IMR-90 (cell line): ENCODE results near the gene RXRG. TPM values are rescaled to one million over a fixed set of nuclear protein-coding genes. Genes with fewer than 3 reads are reported as not detected.

ENCODE experiments used
- ATAC-seq: fragments of 200-7000 bp; cut with Tn5 transposase; 2 replicates; pipeline ENCODE4 v1.9.1; 2020; ENCODE audit warnings: low read depth, mild to moderate bottlenecking, moderate library complexity
- BruUV-seq: library from RNA; stranded (reverse); fragments of 400-500 nt; replicated peaks from 2 replicates; lab custom pipeline; 2021; lab: Mats Ljungman, UMichigan
- CTCF ChIA-PET: fragments of 300-600 bp; formaldehyde crosslinking; extraction: SDS; loops from one replicate; lab custom pipeline; 2021; ENCODE audit warnings: antibody characterized with exemption; lab: Yijun Ruan, JAX
- POLR2A ChIA-PET: fragments of 300-600 bp; sonication (Branson Sonifier 250); formaldehyde crosslinking; loops from one replicate; lab custom pipeline; 2022; ENCODE audit warnings: antibody characterized with exemption; ENCODE audit not compliant: unreplicated experiment; lab: Charles Lee
- DNase-seq: peaks from one replicate; pipeline ENCODE4 v3.0.0; 2013
- H2AFZ ChIP-seq: replicated peaks from 2 replicates; pipeline ENCODE3; 2013; ENCODE audit warnings: low read length, mild to moderate bottlenecking; ENCODE audit not compliant: poor library complexity
- H2AK5ac ChIP-seq: 2 replicates; pipeline ENCODE4 v1.6.1; 2013; ENCODE audit warnings: low read depth, low read length, inconsistent platforms
- H2AK9ac ChIP-seq: replicated peaks from 2 replicates; pipeline ENCODE3; 2013; ENCODE audit warnings: mild to moderate bottlenecking, low read depth, low read length, moderate library complexity; ENCODE audit not compliant: poor library complexity
- H2BK120ac ChIP-seq: 2 replicates; pipeline ENCODE4 v1.6.1; 2013; ENCODE audit warnings: low read depth, low read length, inconsistent platforms
- H2BK15ac ChIP-seq: 3 replicates; pipeline ENCODE4 v1.6.1; 2013; ENCODE audit warnings: low read depth, low read length, inconsistent platforms
- H2BK20ac ChIP-seq: 2 replicates; pipeline ENCODE4 v1.6.1; 2013; ENCODE audit warnings: low read depth, mild to moderate bottlenecking, inconsistent platforms, low read length, moderate library complexity
- H2BK5ac ChIP-seq: 2 replicates; pipeline ENCODE4 v1.6.1; 2013; ENCODE audit warnings: mild to moderate bottlenecking, low read depth, low read length, inconsistent platforms; ENCODE audit not compliant: poor library complexity, severe bottlenecking
- H3K14ac ChIP-seq: replicated peaks from 2 replicates; pipeline ENCODE4 v1.6.1; 2013; ENCODE audit warnings: low read depth, low read length, inconsistent platforms
- H3K18ac ChIP-seq: 2 replicates; pipeline ENCODE4 v1.6.1; 2013; ENCODE audit warnings: low read depth, low read length, control low read depth
- H3K23ac ChIP-seq: 2 replicates; pipeline ENCODE4 v1.6.1; 2013; ENCODE audit warnings: low read depth, low read length, inconsistent platforms
- H3K27ac ChIP-seq: 2 replicates; pipeline ENCODE4 v1.5.1; 2013; ENCODE audit warnings: mild to moderate bottlenecking, control low read depth, low read length; ENCODE audit not compliant: insufficient read depth
- H3K27me3 ChIP-seq: 2 replicates; pipeline ENCODE4 v1.6.1; 2013; ENCODE audit warnings: low read length; ENCODE audit not compliant: control insufficient read depth, insufficient read depth
- H3K36me3 ChIP-seq: 2 replicates; pipeline ENCODE4 v1.6.1; 2013; ENCODE audit warnings: low read length, mixed read lengths; ENCODE audit not compliant: control insufficient read depth, insufficient read depth
- H3K4ac ChIP-seq: 2 replicates; pipeline ENCODE4 v1.6.1; 2013; ENCODE audit warnings: low read depth, low read length, inconsistent platforms
- H3K4me1 ChIP-seq: 2 replicates; pipeline ENCODE4 v1.6.1; 2013; ENCODE audit warnings: low read length, mixed read lengths; ENCODE audit not compliant: control insufficient read depth, insufficient read depth
- H3K4me2 ChIP-seq: 2 replicates; pipeline ENCODE4 v1.6.1; 2013; ENCODE audit warnings: low read depth, mild to moderate bottlenecking, control low read depth, low read length, moderate library complexity
- H3K4me3 ChIP-seq: 2 replicates; pipeline ENCODE4 v1.5.1; 2013; ENCODE audit warnings: low read depth, mild to moderate bottlenecking, control low read depth, low read length, moderate library complexity; ENCODE audit not compliant: insufficient read depth
- H3K56ac ChIP-seq: 2 replicates; pipeline ENCODE4 v1.6.1; 2013; ENCODE audit warnings: low read length, inconsistent platforms; ENCODE audit not compliant: insufficient read depth; ENCODE audit errors: extremely low read depth
- H3K79me1 ChIP-seq, 2 experiments: 2 replicates each; pipeline ENCODE4 v1.6.1; 2013; ENCODE audit warnings: low read length in 2 of 2, inconsistent platforms in 1 of 2, low read depth in 1 of 2
- H3K9ac ChIP-seq: 2 replicates; pipeline ENCODE4 v1.6.1; 2013; ENCODE audit warnings: low read depth, low read length, control low read depth
- H3K9me1 ChIP-seq: 2 replicates; pipeline ENCODE4 v1.6.1; 2013; ENCODE audit warnings: low read length, inconsistent platforms; ENCODE audit not compliant: insufficient read depth
- H3K9me3 ChIP-seq: 2 replicates; pipeline ENCODE4 v1.6.1; 2013; ENCODE audit warnings: low read length; ENCODE audit not compliant: control insufficient read depth, insufficient read depth
- H4K20me1 ChIP-seq: 2 replicates; pipeline ENCODE4 v1.6.1; 2013; ENCODE audit warnings: low read length, inconsistent platforms; ENCODE audit not compliant: insufficient read depth
- H4K5ac ChIP-seq: 2 replicates; pipeline ENCODE4 v1.6.1; 2013; ENCODE audit warnings: mild to moderate bottlenecking, low read depth, low read length, control low read depth
- H4K8ac ChIP-seq, 2 experiments: 2 replicates each; pipeline ENCODE4 v1.6.1; 2013; ENCODE audit warnings: low read depth in 2 of 2, low read length in 2 of 2, control low read depth in 1 of 2, inconsistent platforms in 1 of 2
- H4K91ac ChIP-seq: 2 replicates; pipeline ENCODE4 v1.6.1; 2013; ENCODE audit warnings: low read depth, low read length, inconsistent platforms; ENCODE audit not compliant: insufficient read depth
- BHLHE40 ChIP-seq: fragments of 150-350 bp; IDR thresholded peaks from 2 replicates; pipeline ENCODE4 v1.6.1; 2016; ENCODE audit warnings: mild to moderate bottlenecking, low read depth, low read length
- CEBPB ChIP-seq: IDR thresholded peaks from 2 replicates; pipeline ENCODE4 v1.6.1; 2012; ENCODE audit warnings: low read depth, low read length, improper control_type of control experiment
- CHD1 ChIP-seq: IDR thresholded peaks from 2 replicates; pipeline ENCODE4 v1.6.1; 2012; ENCODE audit warnings: low read depth, low read length, improper control_type of control experiment
- CTCF ChIP-seq: conservative IDR thresholded peaks from 2 replicates; pipeline ENCODE4 v1.5.1; 2012; ENCODE audit warnings: mild to moderate bottlenecking, low read depth, low read length, improper control_type of control experiment
- ELK1 ChIP-seq: fragments of 150-350 bp; IDR thresholded peaks from 2 replicates; pipeline ENCODE4 v1.6.1; 2016; ENCODE audit warnings: low read depth, mild to moderate bottlenecking, low read length, moderate library complexity, borderline replicate concordance
- FOS ChIP-seq: fragments of 150-350 bp; IDR thresholded peaks from 2 replicates; pipeline ENCODE4 v1.6.1; 2016; ENCODE audit warnings: low read depth, low read length
- MAFK ChIP-seq: IDR thresholded peaks from 2 replicates; pipeline ENCODE4 v1.6.1; 2012; ENCODE audit warnings: low read depth, low read length, improper control_type of control experiment
- MAZ ChIP-seq: IDR thresholded peaks from 2 replicates; pipeline ENCODE4 v1.6.1; 2012; ENCODE audit warnings: low read depth, mild to moderate bottlenecking, low read length, improper control_type of control experiment, moderate library complexity, borderline replicate concordance
- MXI1 ChIP-seq: IDR thresholded peaks from 2 replicates; pipeline ENCODE4 v1.6.1; 2012; ENCODE audit warnings: low read depth, mild to moderate bottlenecking, low read length, moderate library complexity, borderline replicate concordance
- NFE2L2 ChIP-seq: fragments of 150-350 bp; IDR thresholded peaks from 2 replicates; pipeline ENCODE4 v1.6.1; 2016; ENCODE audit warnings: low read depth, mild to moderate bottlenecking, low read length
- POLR2A ChIP-seq: IDR thresholded peaks from 2 replicates; pipeline ENCODE4 v1.6.1; 2012; ENCODE audit warnings: mild to moderate bottlenecking, low read depth, low read length
- RAD21 ChIP-seq: IDR thresholded peaks from 2 replicates; pipeline ENCODE4 v1.6.1; 2012; ENCODE audit warnings: low read length, improper control_type of control experiment
- RCOR1 ChIP-seq: IDR thresholded peaks from 2 replicates; pipeline ENCODE4 v1.6.1; 2012; ENCODE audit warnings: mild to moderate bottlenecking, low read length, improper control_type of control experiment; ENCODE audit not compliant: insufficient replicate concordance
- RFX5 ChIP-seq: IDR thresholded peaks from 2 replicates; pipeline ENCODE4 v1.8.0; 2012; ENCODE audit warnings: low read depth, mild to moderate bottlenecking, low read length, moderate library complexity
- SMC3 ChIP-seq: fragments of 150-350 bp; IDR thresholded peaks from 2 replicates; pipeline ENCODE4 v1.6.1; 2016; ENCODE audit warnings: low read depth, mild to moderate bottlenecking, antibody characterized with exemption, low read length, moderate library complexity
- USF2 ChIP-seq: fragments of 150-350 bp; IDR thresholded peaks from 2 replicates; pipeline ENCODE4 v1.6.1; 2017; ENCODE audit warnings: mild to moderate bottlenecking, antibody characterized with exemption, low read length, low read depth
- WGBS, 2 experiments: methylation state at CpG; one replicate each; pipeline versions ENCODE4 v1.1.5 to v1.1.7; 2013; ENCODE audit warnings: missing lambda C conversion rate in 2 of 2; ENCODE audit not compliant: insufficient read length in 1 of 2; ENCODE audit errors: extremely low coverage in 2 of 2; 5-methylcytosine and 5-hydroxymethylcytosine counted together
- dilution Hi-C: fragments of 300-500 bp; cut with HindIII; formaldehyde crosslinking; loops from one replicate; pipeline ENCODE4 v1.14.3; 2018; ENCODE audit warnings: low sequenced_read_pairs; ENCODE audit not compliant: unreplicated experiment
- in situ Hi-C: fragments of 300-500 bp; cut with MboI; formaldehyde crosslinking; loops from 3 replicates; pipeline ENCODE4 v1.14.3; 2019; ENCODE audit warnings: low sequenced_read_pairs, inconsistent platforms, mixed read lengths
- intact Hi-C: fragments of 100-400 bp; cut with micrococcal nuclease; formaldehyde crosslinking; loops from 2 replicates; pipeline ENCODE4 v1.10.0; 2022
- polyA plus RNA-seq, 3 experiments: library from polyadenylated mRNA; depleted of rRNA; stranded (reverse); fragments of >200 nt; gene quantifications; 2 replicates each; pipeline ENCODE4 v1.2.3, GENCODE V29; 2012; ENCODE audit warnings: low replicate concordance in 1 of 3
- total RNA-seq: library from RNA; depleted of rRNA; stranded (reverse); fragments of >200 nt; gene quantifications from 2 replicates; pipeline ENCODE4 v1.2.3, GENCODE V29; 2012

Gene RXRG
- total and polyA plus RNA-seq, 2 of the 4 experiments (the other 2 are of a cell fraction) = not detected

GRCh38 chr1:165473081-165473480, 28.2 kb upstream of the RXRG start:
- no peak overlapping the region for H4K8ac ChIP-seq
- H3K9me1 ChIP-seq = no peaks in the 10 kb centered on the region
- ChIA-PET CTCF (no interaction called here), POLR2A (no interaction called here)
- intact Hi-C loops (no loop called here), dilution Hi-C loops (no loop called here), in situ Hi-C loops (no loop called here)
- no peak overlapping the region for H3K4ac ChIP-seq
- BruUV-seq = no TSS peak
- no peak overlapping the region for H3K18ac ChIP-seq
- H2BK5ac ChIP-seq = no peak overlapping the region
- H3K36me3 ChIP-seq = no peaks in the 10 kb centered on the region
- H3K4me3 ChIP-seq = no peak overlapping the region
- no peak overlapping the region for H2BK20ac ChIP-seq
- no peaks in the 10 kb centered on the region for H3K27me3 ChIP-seq
- H4K20me1 ChIP-seq = no peaks in the 10 kb centered on the region
- no peaks in the 10 kb centered on the region for H3K79me1 ChIP-seq
- TF ChIP-seq BHLHE40 (no peak), USF2 (no peak), ELK1 (no peak), CTCF (no peak), RCOR1 (no peak), MXI1 (no peak), POLR2A (no peak), SMC3 (no peak), CHD1 (no peak), NFE2L2 (no peak), RFX5 (no peak), RAD21 (no peak), FOS (no peak), CEBPB (no peak), MAFK (no peak), MAZ (no peak)
- H2AK9ac ChIP-seq = no peak overlapping the region
- no peak overlapping the region for H2BK120ac ChIP-seq
- H3K4me1 ChIP-seq = no peaks in the 10 kb centered on the region
- no peak overlapping the region for H3K4me2 ChIP-seq
- ATAC-seq (no peak), DNase-seq (no peak)
- H4K91ac ChIP-seq = no peak overlapping the region
- no CpG with 5 or more reads among the region's 4 CpGs for WGBS, 2 experiments
- no peak overlapping the region for H3K23ac ChIP-seq
- no peak overlapping the region for H3K9ac ChIP-seq
- no peak overlapping the region for H2AFZ ChIP-seq
- no peak overlapping the region for H4K5ac ChIP-seq
- no peak overlapping the region for H3K14ac ChIP-seq
- no peaks in the 10 kb centered on the region for H3K9me3 ChIP-seq
- no peak overlapping the region for H3K56ac ChIP-seq
- no peak overlapping the region for H2BK15ac ChIP-seq
- H3K27ac ChIP-seq = no peak overlapping the region
- no peak overlapping the region for H2AK5ac ChIP-seq
